IPS-20b (cell line): Measurements from ENCODE around the gene MTHFD1L.

Source experiments
- H3K27ac ChIP-seq: one replicate; pipeline ENCODE4 v1.5.1; 2013; ENCODE audit warnings: low read length
- H3K27me3 ChIP-seq: 2 replicates; pipeline ENCODE4 v1.6.1; 2013; ENCODE audit warnings: mild to moderate bottlenecking, low read length, inconsistent platforms; ENCODE audit not compliant: insufficient read depth
- H3K36me3 ChIP-seq: 2 replicates; pipeline ENCODE4 v1.6.1; 2013; ENCODE audit warnings: low read depth, mild to moderate bottlenecking, inconsistent platforms, low read length, moderate library complexity; ENCODE audit not compliant: insufficient read depth
- H3K4me1 ChIP-seq: 2 replicates; pipeline ENCODE4 v1.6.1; 2013; ENCODE audit warnings: mild to moderate bottlenecking, control low read depth, inconsistent platforms, low read length, moderate library complexity; ENCODE audit not compliant: insufficient read depth
- H3K4me3 ChIP-seq: 2 replicates; pipeline ENCODE4 v1.5.1; 2013; ENCODE audit warnings: mild to moderate bottlenecking, low read length, inconsistent platforms
- H3K9ac ChIP-seq: 2 replicates; pipeline ENCODE4 v1.6.1; 2013; ENCODE audit warnings: low read depth, mild to moderate bottlenecking, inconsistent platforms, low read length, moderate library complexity
- H3K9me3 ChIP-seq: 2 replicates; pipeline ENCODE4 v1.6.1; 2013; ENCODE audit warnings: mild to moderate bottlenecking, low read depth, low read length, inconsistent platforms; ENCODE audit not compliant: insufficient read depth

Gene MTHFD1L

GRCh38 chr6:151069641-151070040, 204.1 kb downstream of the MTHFD1L start:
- no peaks in the 10 kb centered on the region for H3K27me3 ChIP-seq
- no peak overlapping the region for H3K9ac ChIP-seq
- no peak overlapping the region for H3K27ac ChIP-seq
- peaks cover 9% of the 10 kb centered on the region; the same call in 1 of the 2 replicates for H3K36me3 ChIP-seq
- H3K4me1 ChIP-seq: no peaks in the 10 kb centered on the region
- H3K9me3 ChIP-seq: no peaks in the 10 kb centered on the region
- H3K4me3 ChIP-seq: no peak overlapping the region

- H3K9me3 ChIP-seq: no peaks in the 10 kb centered on the region
- peaks cover 12% of the 10 kb centered on the region; the same call in 1 of the 2 replicates for H3K36me3 ChIP-seq
- no peak overlapping the region for H3K4me3 ChIP-seq
- no peaks in the 10 kb centered on the region for H3K27me3 ChIP-seq
- no peak overlapping the region for H3K9ac ChIP-seq
- no peaks in the 10 kb centered on the region for H3K4me1 ChIP-seq
- no peak overlapping the region for H3K27ac ChIP-seq
Measured at GRCh38 chr6:151070631-151071051, 205.1 kb downstream of the MTHFD1L start.

- Histone ChIP-seq H3K4me3 (no peak overlapping the region), H3K9me3 (no peaks in the 10 kb centered on the region), H3K27ac (no peak overlapping the region), H3K4me1 (no peaks in the 10 kb centered on the region), H3K36me3 (peaks cover 12% of the 10 kb centered on the region; the same call in 1 of the 2 replicates), H3K9ac (no peak overlapping the region), H3K27me3 (no peaks in the 10 kb centered on the region)
Measured at GRCh38 chr6:151071295-151071694, 205.8 kb downstream of the MTHFD1L start.

- H3K9me3 ChIP-seq: no peaks in the 10 kb centered on the region
- no peak overlapping the region for H3K4me3 ChIP-seq
- H3K9ac ChIP-seq: no peak overlapping the region
- H3K36me3 ChIP-seq: peaks cover 12% of the 10 kb centered on the region; the same call in 1 of the 2 replicates
- H3K27ac ChIP-seq: no peak overlapping the region
- no peaks in the 10 kb centered on the region for H3K27me3 ChIP-seq
- H3K4me1 ChIP-seq: no peaks in the 10 kb centered on the region
Measured at GRCh38 chr6:151073146-151073545, 207.6 kb downstream of the MTHFD1L start.

GRCh38 chr6:151073701-151074100, 208.2 kb downstream of the MTHFD1L start:
- H3K27ac ChIP-seq: no peak overlapping the region
- no peak overlapping the region for H3K9ac ChIP-seq
- no peaks in the 10 kb centered on the region for H3K4me1 ChIP-seq
- no peaks in the 10 kb centered on the region for H3K27me3 ChIP-seq
- H3K4me3 ChIP-seq: no peak overlapping the region
- H3K9me3 ChIP-seq: no peaks in the 10 kb centered on the region
- peaks cover 12% of the 10 kb centered on the region; the same call in 1 of the 2 replicates for H3K36me3 ChIP-seq

GRCh38 chr6:151075005-151075404, 209.5 kb downstream of the MTHFD1L start:
- no peak overlapping the region for H3K27ac ChIP-seq
- H3K36me3 ChIP-seq: 0 out of 2 replicates have a peak, but pooled peaks cover 7% of the 10 kb centered on the region
- H3K9me3 ChIP-seq: no peaks in the 10 kb centered on the region
- H3K4me3 ChIP-seq: no peak overlapping the region
- H3K27me3 ChIP-seq: no peaks in the 10 kb centered on the region
- H3K9ac ChIP-seq: no peak overlapping the region
- no peaks in the 10 kb centered on the region for H3K4me1 ChIP-seq

GRCh38 chr6:151075527-151075926, 210.0 kb downstream of the MTHFD1L start:
- Histone ChIP-seq H3K4me3 (no peak overlapping the region), H3K27ac (no peak overlapping the region), H3K4me1 (no peaks in the 10 kb centered on the region), H3K36me3 (0 out of 2 replicates have a peak, but pooled peaks cover 9% of the 10 kb centered on the region), H3K9ac (no peak overlapping the region), H3K27me3 (no peaks in the 10 kb centered on the region), H3K9me3 (no peaks in the 10 kb centered on the region)

GRCh38 chr6:151075930-151076555, 210.5 kb downstream of the MTHFD1L start:
- H3K4me3 ChIP-seq: no peak overlapping the region

GRCh38 chr6:151078655-151079054, 213.2 kb downstream of the MTHFD1L start:
- H3K9ac ChIP-seq: no peak overlapping the region
- H3K27me3 ChIP-seq: no peaks in the 10 kb centered on the region
- no peak overlapping the region for H3K27ac ChIP-seq
- no peaks in the 10 kb centered on the region for H3K4me1 ChIP-seq
- H3K36me3 ChIP-seq: 0 out of 2 replicates have a peak, but pooled peaks cover 9% of the 10 kb centered on the region
- no peak overlapping the region for H3K4me3 ChIP-seq
- no peaks in the 10 kb centered on the region for H3K9me3 ChIP-seq

More at GRCh38 chr6:151075930-151076555, 210.5 kb downstream of the MTHFD1L start:
- 0 out of 2 replicates have a peak, but pooled peaks cover 9% of the 10 kb centered on the region for H3K36me3 ChIP-seq
- H3K9me3 ChIP-seq: no peaks in the 10 kb centered on the region
- no peaks in the 10 kb centered on the region for H3K4me1 ChIP-seq
- no peak overlapping the region for H3K27ac ChIP-seq
- no peak overlapping the region for H3K9ac ChIP-seq
- H3K27me3 ChIP-seq: no peaks in the 10 kb centered on the region

- no peak overlapping the region for H3K27ac ChIP-seq
- no peaks in the 10 kb centered on the region for H3K9me3 ChIP-seq
- H3K4me3 ChIP-seq: no peak overlapping the region
- 0 out of 2 replicates have a peak, but pooled peaks cover 4% of the 10 kb centered on the region for H3K36me3 ChIP-seq
- H3K9ac ChIP-seq: no peak overlapping the region
- H3K4me1 ChIP-seq: no peaks in the 10 kb centered on the region
- H3K27me3 ChIP-seq: no peaks in the 10 kb centered on the region
Measured at GRCh38 chr6:151081656-151082055, 216.2 kb downstream of the MTHFD1L start.

GRCh38 chr6:151082079-151082478, 216.6 kb downstream of the MTHFD1L start:
- no peak overlapping the region for H3K27ac ChIP-seq
- H3K27me3 ChIP-seq: no peaks in the 10 kb centered on the region
- H3K36me3 ChIP-seq: 0 out of 2 replicates have a peak, but pooled peaks cover 4% of the 10 kb centered on the region
- H3K4me3 ChIP-seq: no peak overlapping the region
- H3K4me1 ChIP-seq: no peaks in the 10 kb centered on the region
- H3K9ac ChIP-seq: no peak overlapping the region
- no peaks in the 10 kb centered on the region for H3K9me3 ChIP-seq

- Histone ChIP-seq H3K9ac (no peak overlapping the region), H3K4me1 (peaks cover 4% of the 10 kb centered on the region; the same call in 1 of the 2 replicates), H3K4me3 (no peak overlapping the region), H3K27me3 (no peaks in the 10 kb centered on the region), H3K27ac (no peak overlapping the region), H3K36me3 (0 out of 2 replicates have a peak, but pooled peaks cover 4% of the 10 kb centered on the region), H3K9me3 (no peaks in the 10 kb centered on the region)
Measured at GRCh38 chr6:151084275-151084674, 218.8 kb downstream of the MTHFD1L start.
